ENCODE measurements around the gene CYP4A22. TPM values are rescaled to one million over a fixed set of nuclear protein-coding genes. Genes with fewer than 3 reads are reported as not detected.
"Not testable (repeated sequence)": the region's sequence is repeated elsewhere in the genome, so short reads cannot be mapped to it uniquely, and the experiment has no call there.

The CYP4A22 gene
- total and polyA plus RNA-seq, 5 donors: not detected

- not testable (repeated sequence) for ATAC-seq
Observed at GRCh38 chr1:47157957-47158356, 20.7 kb downstream of the CYP4A22 start.

GRCh38 chr1:47160716-47161115 lies 23.5 kb downstream of the CYP4A22 start:
- H3K9me3 ChIP-seq (ENCODE audit: control insufficient read depth, low read length): peaks cover 2% of the 10 kb centered on the region
- no peaks in the 10 kb centered on the region for H3K4me1 ChIP-seq (ENCODE audit: control insufficient read depth, insufficient read depth, low read length)
- DNase-seq (no peak), ATAC-seq (no peak)
- H3K4me3 ChIP-seq (ENCODE audit: low read length): no peak overlapping the region
- H3K27me3 ChIP-seq (ENCODE audit: control insufficient read depth, insufficient read depth): no peaks in the 10 kb centered on the region
- intact Hi-C loops (cut with DNase I): no loop called here
- no peak overlapping the region for H3K27ac ChIP-seq (ENCODE audit: low read length)

More at GRCh38 chr1:47157957-47158356, 20.7 kb downstream of the CYP4A22 start:
- H3K4me1 ChIP-seq (ENCODE audit: control insufficient read depth, insufficient read depth, low read length); H3K27me3 ChIP-seq (ENCODE audit: control insufficient read depth, insufficient read depth); H3K9me3 ChIP-seq (ENCODE audit: control insufficient read depth, low read length); H3K4me3 ChIP-seq (ENCODE audit: low read length); intact Hi-C loops (cut with DNase I); DNase-seq; H3K27ac ChIP-seq (ENCODE audit: low read length): not testable (repeated sequence)
- 82% methylated on average over 3 of the region's 3 CpGs for WGBS

GRCh38 chr1:47161298-47162040 lies 24.2 kb downstream of the CYP4A22 start:
- intact Hi-C loops (cut with DNase I): no loop called here
- Histone ChIP-seq H3K4me1 (ENCODE audit: control insufficient read depth, insufficient read depth, low read length) (no peaks in the 10 kb centered on the region), H3K27ac (ENCODE audit: low read length) (no peak overlapping the region), H3K9me3 (ENCODE audit: control insufficient read depth, low read length) (peaks cover 2% of the 10 kb centered on the region), H3K4me3 (ENCODE audit: low read length) (no peak overlapping the region), H3K27me3 (ENCODE audit: control insufficient read depth, insufficient read depth) (no peaks in the 10 kb centered on the region)
- ATAC-seq (no peak), DNase-seq (no peak)
- WGBS: 68% methylated on average over 5 of the region's 5 CpGs

GRCh38 chr1:47164552-47164951 lies 27.3 kb downstream of the CYP4A22 start:
- intact Hi-C loops (cut with DNase I): no loop called here
- no peak for ATAC-seq

GRCh38 chr1:47172782-47173181 lies 35.5 kb downstream of the CYP4A22 start:
- Histone ChIP-seq H3K27me3 (ENCODE audit: control insufficient read depth, insufficient read depth) (no peaks in the 10 kb centered on the region), H3K4me1 (ENCODE audit: control insufficient read depth, insufficient read depth, low read length) (no peaks in the 10 kb centered on the region), H3K27ac (ENCODE audit: low read length) (no peak overlapping the region), H3K4me3 (ENCODE audit: low read length) (no peak overlapping the region), H3K9me3 (ENCODE audit: control insufficient read depth, low read length) (no peaks in the 10 kb centered on the region)
- no peak for DNase-seq
- WGBS: 89% methylated on average over 5 of the region's 5 CpGs
- intact Hi-C loops (cut with DNase I): no loop called here
- no peak for ATAC-seq

More at GRCh38 chr1:47164552-47164951, 27.3 kb downstream of the CYP4A22 start:
- no peak for DNase-seq
- H3K27ac ChIP-seq (ENCODE audit: low read length): no peak overlapping the region
- no peaks in the 10 kb centered on the region for H3K27me3 ChIP-seq (ENCODE audit: control insufficient read depth, insufficient read depth)
- H3K4me1 ChIP-seq (ENCODE audit: control insufficient read depth, insufficient read depth, low read length): no peaks in the 10 kb centered on the region
- no peak overlapping the region for H3K4me3 ChIP-seq (ENCODE audit: low read length)
- peaks cover 2% of the 10 kb centered on the region for H3K9me3 ChIP-seq (ENCODE audit: control insufficient read depth, low read length)

- no peaks in the 10 kb centered on the region for H3K9me3 ChIP-seq (ENCODE audit: control insufficient read depth, low read length)
- intact Hi-C loops (cut with DNase I): loop anchor here in 1 of 4 donors (5.0 kb wide), 1 partner anchor 538 kb away; no protein-coding TSS in a partner anchor
- no peak overlapping the region for H3K27ac ChIP-seq (ENCODE audit: low read length)
- DNase-seq (no peak), ATAC-seq (no peak)
- no peaks in the 10 kb centered on the region for H3K27me3 ChIP-seq (ENCODE audit: control insufficient read depth, insufficient read depth)
- H3K4me1 ChIP-seq (ENCODE audit: control insufficient read depth, insufficient read depth, low read length): no peaks in the 10 kb centered on the region
- H3K4me3 ChIP-seq (ENCODE audit: low read length): no peak overlapping the region
Observed at GRCh38 chr1:47174656-47175020, 37.4 kb downstream of the CYP4A22 start.

- no peaks in the 10 kb centered on the region for H3K9me3 ChIP-seq (ENCODE audit: control insufficient read depth, low read length)
- no peak overlapping the region for H3K27ac ChIP-seq (ENCODE audit: low read length)
- no peaks in the 10 kb centered on the region for H3K4me1 ChIP-seq (ENCODE audit: control insufficient read depth, insufficient read depth, low read length)
- intact Hi-C loops (cut with DNase I): loop anchor here in 1 of 4 donors (5.0 kb wide), 1 partner anchor 537 kb away; no protein-coding TSS in a partner anchor
- no peaks in the 10 kb centered on the region for H3K27me3 ChIP-seq (ENCODE audit: control insufficient read depth, insufficient read depth)
- ATAC-seq: peak; percentile 27 to 50
- WGBS: 16% methylated on average over 11 of the region's 11 CpGs
- H3K4me3 ChIP-seq (ENCODE audit: low read length): no peak overlapping the region
- DNase-seq: peak in 1 of 3 donors; percentile 52
Observed at GRCh38 chr1:47175227-47175934, 38.1 kb downstream of the CYP4A22 start.

- H3K4me1 ChIP-seq (ENCODE audit: control insufficient read depth, insufficient read depth, low read length): no peaks in the 10 kb centered on the region
- ATAC-seq (no peak), DNase-seq (no peak)
- intact Hi-C loops (cut with DNase I): loop anchor here in 1 of 4 donors (5.0 kb wide), 1 partner anchor 534 kb away; no protein-coding TSS in a partner anchor
- no peaks in the 10 kb centered on the region for H3K9me3 ChIP-seq (ENCODE audit: control insufficient read depth, low read length)
- no peaks in the 10 kb centered on the region for H3K27me3 ChIP-seq (ENCODE audit: control insufficient read depth, insufficient read depth)
- 78% methylated on average over 6 of the region's 6 CpGs for WGBS
- H3K27ac ChIP-seq (ENCODE audit: low read length): no peak overlapping the region
- H3K4me3 ChIP-seq (ENCODE audit: low read length): no peak overlapping the region
Observed at GRCh38 chr1:47178020-47178419, 40.8 kb downstream of the CYP4A22 start.

- WGBS: 63% methylated on average over 8 of the region's 8 CpGs
- intact Hi-C loops (cut with DNase I): loop anchor here in 1 of 4 donors (5.0 kb wide), 1 partner anchor 534 kb away; no protein-coding TSS in a partner anchor
- H3K9me3 ChIP-seq (ENCODE audit: control insufficient read depth, low read length): no peaks in the 10 kb centered on the region
- H3K4me1 ChIP-seq (ENCODE audit: control insufficient read depth, insufficient read depth, low read length): no peaks in the 10 kb centered on the region
- H3K27ac ChIP-seq (ENCODE audit: low read length): no peak overlapping the region
- no peaks in the 10 kb centered on the region for H3K27me3 ChIP-seq (ENCODE audit: control insufficient read depth, insufficient read depth)
- DNase-seq (no peak), ATAC-seq (no peak)
- H3K4me3 ChIP-seq (ENCODE audit: low read length): no peak overlapping the region
Observed at GRCh38 chr1:47178654-47179016, 41.4 kb downstream of the CYP4A22 start.

GRCh38 chr1:47179017-47179987 lies 42.1 kb downstream of the CYP4A22 start:
- intact Hi-C loops (cut with DNase I): loop anchor here in 1 of 4 donors (5.0 kb wide), 1 partner anchor 533 kb away; no protein-coding TSS in a partner anchor
- H3K27ac ChIP-seq (ENCODE audit: low read length): no peak overlapping the region
- ATAC-seq: peak; percentile 83 to 89

More at GRCh38 chr1:47179017-47179987, 42.1 kb downstream of the CYP4A22 start:
- H3K9me3 ChIP-seq (ENCODE audit: control insufficient read depth, low read length): no peaks in the 10 kb centered on the region
- H3K4me1 ChIP-seq (ENCODE audit: control insufficient read depth, insufficient read depth, low read length): no peaks in the 10 kb centered on the region
- peak; percentile 93 to 97 (median 96) for DNase-seq
- 5% methylated on average over 29 of the region's 30 CpGs for WGBS
- peak overlapping the region; percentile 40 for H3K4me3 ChIP-seq (ENCODE audit: low read length)
- no peaks in the 10 kb centered on the region for H3K27me3 ChIP-seq (ENCODE audit: control insufficient read depth, insufficient read depth)
